HPDE6-E6E7 (cell line): ENCODE measurements around the gene NCAPH2.

Experiments used
- DNase-seq: peaks from one replicate; pipeline ENCODE4 v3.0.0; 2011; ENCODE audit warnings: missing footprints; ENCODE audit errors: extremely low spot score

NCAPH2 gene

DNA sequence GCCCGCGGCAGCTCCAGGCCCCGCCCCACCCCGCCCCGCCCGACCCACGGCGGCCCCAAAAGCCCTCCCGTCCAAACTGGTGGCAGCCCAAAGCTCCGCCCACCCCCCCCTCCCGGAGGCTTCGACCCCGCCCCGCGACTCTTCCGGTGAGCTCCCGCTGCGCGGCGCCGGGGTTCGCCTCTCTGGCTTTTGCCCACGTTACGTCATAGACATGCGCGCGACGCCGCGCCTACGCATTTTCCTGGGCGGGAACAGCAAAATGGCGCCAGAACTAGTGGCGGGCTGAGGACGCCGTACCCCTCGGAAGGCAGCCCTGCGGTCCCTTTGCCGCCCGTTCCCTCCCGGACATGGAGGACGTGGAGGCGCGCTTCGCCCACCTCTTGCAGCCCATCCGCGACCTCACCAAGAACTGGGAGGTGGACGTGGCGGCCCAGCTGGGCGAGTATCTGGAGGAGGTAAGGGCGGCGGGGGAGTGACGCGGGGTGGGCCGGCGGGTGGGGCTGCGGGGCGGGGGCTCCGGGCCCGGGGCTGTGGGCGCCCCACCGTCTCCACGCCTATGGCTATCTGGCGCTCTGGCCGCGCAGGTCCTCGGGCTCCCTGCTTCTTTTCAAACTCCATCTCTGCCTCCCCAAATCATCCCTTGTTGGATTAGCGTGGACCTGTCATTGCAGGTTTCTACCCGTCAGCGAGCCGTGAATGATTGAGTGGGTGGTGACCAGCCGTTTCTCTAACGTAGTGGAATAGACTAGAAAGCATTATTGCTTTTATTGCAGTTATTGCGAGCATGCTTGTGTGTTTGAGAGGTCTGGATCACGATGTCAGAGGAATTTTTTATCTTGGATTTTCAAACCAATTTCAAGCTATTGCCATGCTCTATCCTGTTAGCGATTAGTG is at the start of gene NCAPH2:
Gene NCAPH2 (plus strand): TSS at position 234 of the 894 bp plus-strand sequence. CDS start 114 bp downstream, at position 348.
- peak; percentile 93 for DNase-seq

GRCh38 chr22:50459016-50459415 is 49.0 kb upstream of the NCAPH2 start:
- DNase-seq, result no peak

DNA sequence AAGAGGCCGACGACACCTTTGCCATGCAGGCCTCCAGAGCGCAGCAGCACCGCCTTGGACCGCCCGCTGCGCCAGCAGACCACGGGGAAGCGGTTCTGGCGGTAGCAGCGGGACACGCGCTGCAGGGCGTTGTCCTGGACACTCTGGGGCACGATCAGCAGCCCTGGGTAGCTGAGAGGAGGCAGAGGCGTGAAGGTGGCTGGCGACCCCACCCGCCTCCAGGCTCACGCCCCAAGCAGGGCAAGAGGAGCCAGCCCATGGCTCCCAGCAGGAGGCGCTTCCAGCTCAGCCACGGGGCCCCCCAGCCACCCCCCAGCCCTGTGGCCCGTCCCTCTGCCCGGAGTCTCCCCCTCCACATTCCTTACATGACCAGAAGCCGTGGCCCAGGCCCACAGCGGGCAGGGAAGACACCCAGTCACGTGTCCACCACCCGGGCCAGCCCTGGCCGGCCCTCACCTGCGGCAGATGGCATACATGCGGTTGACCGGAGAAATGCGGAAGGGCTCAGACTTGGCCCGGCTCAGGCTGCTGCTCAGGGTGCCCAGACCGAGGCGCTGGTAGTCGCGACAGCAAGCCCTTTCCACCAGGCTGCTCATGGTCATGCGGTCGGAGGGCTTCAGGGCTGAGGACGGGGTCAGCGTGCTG is 48.4 kb upstream of the NCAPH2 start:
- DNase-seq, result no peak

DNA sequence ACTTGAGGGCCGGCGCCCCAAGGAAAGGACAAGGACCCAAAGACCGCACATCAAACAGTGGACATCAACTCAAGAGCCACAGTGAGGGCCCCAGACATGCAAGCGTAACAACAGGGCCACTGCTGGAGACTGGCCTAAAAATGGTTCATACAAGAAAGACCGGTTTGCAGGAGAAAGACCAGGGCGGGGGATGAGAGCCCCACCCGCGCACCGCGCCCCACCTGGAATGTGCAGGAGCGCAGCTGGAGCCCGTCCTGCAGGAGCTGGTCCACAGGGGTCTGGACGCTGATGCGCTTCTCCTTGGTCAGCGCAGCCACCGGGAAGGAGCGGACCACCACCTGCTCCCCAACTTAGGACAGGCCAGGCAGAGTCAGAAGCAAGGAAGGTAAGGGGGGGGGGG is 47.1 kb upstream of the NCAPH2 start:
- no peak for DNase-seq

DNA sequence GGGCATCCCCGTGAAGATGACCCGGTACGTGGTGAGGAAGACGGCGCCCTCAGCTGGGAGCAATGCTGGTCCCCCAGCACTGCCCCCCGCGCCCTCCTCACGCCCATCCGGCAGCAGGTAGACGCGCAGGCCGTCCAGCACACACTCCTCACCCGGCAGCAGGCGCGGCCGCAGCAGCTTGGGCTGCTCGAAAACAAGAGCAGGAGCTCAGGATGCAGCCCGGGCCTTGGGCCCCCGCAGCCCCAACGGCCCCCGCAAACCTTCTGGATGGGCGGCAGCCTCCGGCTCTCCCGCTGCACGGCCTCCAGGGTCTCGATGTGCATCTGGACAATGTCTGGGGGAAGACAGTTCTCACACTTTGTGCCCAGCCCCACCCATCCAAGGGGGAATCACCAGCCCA is 46.5 kb upstream of the NCAPH2 start:
- DNase-seq, result no peak

DNA sequence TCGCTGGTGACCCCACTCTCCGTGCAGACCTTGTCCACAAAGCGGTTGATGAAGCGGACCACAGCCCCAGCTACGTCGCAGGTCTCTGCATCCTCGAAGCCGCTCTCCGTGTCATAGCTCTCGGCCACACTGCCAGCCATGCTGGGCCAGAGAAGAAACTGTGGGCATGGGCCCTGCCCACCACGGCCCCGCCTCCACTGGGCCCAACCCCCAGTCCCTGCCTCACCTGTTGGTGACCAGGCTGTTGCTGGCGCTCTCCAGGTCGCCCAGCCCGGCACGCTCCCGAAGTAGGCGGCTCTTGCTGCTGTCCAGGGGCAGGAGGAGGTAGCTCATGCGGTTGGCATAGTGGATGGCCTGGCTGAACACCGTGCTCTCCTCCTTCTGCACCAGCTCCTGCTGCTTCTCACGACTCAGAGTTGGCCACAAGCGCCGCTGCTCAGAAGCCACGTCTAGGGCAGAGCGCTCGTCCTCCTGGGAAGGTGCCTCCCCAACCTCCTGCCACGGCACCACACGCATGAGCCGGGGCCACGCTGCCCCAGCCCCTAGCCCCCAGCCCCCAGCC is 46.0 kb upstream of the NCAPH2 start:
- DNase-seq, result no peak

- DNase-seq, result no peak
Observed at GRCh38 chr22:50463188-50463900, 44.7 kb upstream of the NCAPH2 start.

- no peak for DNase-seq
Observed at GRCh38 chr22:50464451-50464850, 43.6 kb upstream of the NCAPH2 start.

DNA sequence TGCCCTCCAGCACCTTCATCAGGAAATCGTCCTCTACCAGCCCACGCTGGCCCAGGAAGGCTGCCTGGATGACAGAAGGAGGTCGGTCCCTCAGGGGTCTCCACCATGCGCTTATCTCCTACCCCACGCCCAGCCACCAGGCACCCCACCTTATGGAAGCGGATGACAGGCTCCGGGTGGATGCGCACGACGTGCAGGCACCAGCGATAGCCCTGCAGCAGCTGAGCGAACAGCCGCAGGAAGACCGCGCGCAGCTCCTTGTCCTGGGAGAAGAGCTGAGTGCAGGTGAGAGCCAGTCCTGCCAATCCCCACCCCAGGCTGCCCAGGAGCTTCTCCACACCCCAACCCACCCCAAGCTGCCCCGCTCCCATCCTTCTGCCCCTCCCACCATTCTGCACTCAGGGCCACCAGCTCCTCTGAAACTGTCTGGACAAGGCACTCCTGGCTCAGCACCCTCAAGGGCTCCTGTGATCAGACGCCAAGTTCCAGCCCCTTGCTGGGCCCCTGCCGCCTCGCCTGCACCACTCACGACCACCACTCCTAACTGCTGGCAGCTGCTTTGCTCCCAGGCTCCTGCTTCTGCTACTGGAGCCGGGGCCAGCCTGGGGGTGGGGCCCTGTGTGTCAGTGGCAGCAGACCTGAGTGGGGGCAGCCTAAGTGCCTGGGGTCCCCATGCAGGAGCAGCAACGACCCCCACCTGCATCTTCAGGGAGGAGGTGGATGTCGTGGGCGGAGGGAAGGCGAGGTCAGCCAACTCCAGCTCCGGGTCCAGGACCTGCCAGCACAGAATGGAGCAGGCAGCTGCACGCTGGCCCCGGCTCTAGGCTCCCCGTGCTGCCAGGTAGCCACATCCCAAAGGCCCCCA is 42.7 kb upstream of the NCAPH2 start:
- DNase-seq, result no peak

DNA sequence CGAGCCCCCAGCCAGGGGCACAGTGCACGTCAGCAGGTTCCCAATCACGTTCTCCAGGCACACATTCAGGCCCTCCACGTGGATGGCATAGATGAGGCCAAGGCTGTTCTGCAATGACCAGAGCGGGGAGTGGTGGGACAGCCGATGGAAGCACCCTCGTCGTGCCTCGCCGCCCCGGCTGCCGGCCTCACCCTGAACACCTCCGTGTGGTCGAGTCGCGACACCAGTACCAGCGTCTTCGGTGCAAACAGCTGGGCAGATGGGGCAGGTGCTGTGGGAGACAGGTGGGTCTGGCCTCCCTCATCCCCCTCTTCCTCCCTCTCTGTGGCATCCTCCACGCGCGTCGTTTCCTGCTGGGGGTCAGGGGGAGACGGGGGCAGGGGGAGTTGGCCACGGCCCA is 40.7 kb upstream of the NCAPH2 start:
- no peak for DNase-seq

DNA sequence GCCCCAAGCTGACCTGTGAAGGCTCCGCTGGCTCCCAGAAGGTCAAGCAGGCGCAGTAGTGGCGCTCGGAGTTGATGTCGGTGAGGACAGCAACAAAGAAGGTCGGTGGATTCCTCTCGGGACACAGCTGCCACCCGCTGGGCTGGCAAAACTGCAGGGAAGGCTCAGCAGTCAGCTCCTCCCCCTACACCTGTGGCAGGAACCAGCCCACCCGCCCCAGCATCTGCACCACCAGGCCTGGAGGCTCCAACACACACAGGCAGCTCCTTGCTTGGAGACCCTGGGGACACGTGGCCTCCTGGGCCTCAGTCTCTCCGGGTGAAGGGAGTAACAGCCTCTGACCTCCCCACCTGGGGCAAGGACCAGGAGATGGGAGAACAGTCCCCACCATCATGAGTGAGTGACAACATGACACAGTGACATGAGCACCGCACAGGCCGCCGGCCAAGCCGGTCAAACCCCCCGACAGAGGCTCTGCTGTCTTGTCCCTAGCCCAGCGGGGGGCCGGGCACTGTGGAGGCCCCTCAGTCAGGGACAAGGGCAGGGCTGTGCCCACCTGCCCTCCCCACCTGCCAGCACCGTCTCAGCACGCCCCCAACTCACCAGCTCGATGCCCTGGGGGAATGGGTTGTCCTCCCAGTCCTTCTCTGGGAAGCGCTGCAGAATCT is 40.1 kb upstream of the NCAPH2 start:
- no peak for DNase-seq

GRCh38 chr22:50468626-50469025 is 39.4 kb upstream of the NCAPH2 start:
- no peak for DNase-seq

DNA sequence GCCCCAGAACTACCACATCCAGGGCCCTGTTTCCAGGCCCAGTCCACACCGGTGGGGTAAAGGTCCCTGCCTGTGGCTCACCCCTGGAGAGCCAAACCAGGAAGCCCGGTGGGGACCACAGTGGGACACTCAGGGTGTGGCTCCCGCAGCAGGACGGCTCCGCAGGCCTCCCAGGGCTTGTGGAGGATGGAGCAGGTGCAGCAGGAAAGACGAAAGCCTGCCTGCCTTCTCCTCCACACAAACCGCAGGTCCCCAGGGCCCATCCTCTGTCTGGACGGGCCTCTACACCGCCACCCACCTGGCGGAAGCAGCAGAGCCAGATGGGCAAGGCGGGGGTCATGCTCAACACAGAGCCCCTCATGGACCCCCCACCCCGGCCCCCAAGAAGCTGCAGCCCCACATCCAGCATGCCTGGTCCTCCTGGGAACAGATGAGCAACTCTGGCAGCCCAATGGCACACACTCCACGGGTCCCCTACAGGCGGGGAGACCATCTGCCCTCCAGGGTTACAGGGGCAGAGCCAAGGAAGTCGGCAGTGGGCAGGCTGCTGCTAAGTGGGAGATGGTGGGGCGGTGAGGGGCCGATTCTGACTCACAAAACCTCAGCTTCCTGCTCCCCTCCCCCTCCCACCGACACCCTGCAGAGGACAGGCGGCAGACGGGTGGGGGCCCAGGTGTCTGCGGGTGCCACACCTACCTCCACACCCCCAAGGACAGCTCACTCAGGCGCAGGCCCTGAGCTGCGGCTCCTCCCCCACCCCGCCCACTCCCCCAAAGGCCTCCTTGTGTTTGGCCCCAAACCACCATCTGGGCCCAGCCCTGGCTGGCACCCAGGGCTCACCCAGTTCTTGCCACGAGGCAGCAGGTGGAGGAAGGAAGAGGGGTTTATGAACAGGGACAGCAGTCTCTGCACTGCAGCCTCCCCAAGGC is 38.4 kb upstream of the NCAPH2 start:
- DNase-seq, result peak; percentile 66

DNA sequence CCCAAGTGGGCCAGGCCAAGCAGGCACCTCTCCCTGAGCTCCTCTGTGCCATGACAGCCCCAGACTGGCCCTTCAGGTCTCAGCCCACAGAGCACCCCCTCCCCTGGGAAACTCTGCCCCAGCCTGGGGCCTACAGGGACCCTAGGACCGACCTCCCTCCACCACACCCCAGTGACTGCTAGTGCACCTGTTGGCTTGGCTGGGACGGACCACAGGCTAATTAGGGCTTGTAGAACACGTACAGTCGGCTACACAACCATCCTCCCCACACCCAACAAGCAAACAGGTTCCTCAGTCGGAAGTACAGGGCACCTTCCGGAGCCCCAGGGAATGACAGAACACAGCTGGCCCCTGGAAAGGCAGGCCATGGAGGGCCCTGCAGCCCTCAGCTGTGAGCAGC is 37.5 kb upstream of the NCAPH2 start:
- DNase-seq, result no peak

DNA sequence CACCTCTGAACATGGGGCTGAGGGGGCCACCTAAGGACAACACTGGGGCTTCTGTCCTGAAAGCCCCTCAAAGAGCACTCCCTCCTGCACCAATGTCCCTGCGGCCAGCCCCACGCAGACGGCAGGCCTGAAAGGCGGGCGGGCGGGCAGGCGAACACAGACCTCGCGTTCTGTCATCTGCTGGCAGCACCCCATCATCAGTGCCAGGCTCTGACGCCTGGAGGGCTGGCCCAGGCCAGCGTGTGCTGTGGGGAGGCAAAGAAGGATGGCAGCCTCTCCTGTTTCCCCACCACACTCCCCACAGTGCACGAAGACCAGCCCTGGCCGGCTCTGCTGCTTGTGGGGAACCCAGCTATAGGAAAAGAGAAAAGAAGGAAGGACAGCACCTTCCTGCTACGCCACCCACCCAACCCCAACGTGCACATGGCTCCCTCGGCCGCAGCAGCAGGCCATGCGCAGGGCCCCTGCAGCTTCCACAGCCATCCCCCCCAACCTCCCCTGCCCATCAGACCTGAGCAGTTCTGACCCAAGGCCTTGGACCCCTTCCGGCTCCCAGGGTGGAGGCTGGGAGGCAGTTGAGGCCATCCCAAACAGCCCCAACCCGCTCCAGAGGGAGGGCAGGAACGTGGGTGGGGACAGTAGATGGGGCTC is 36.7 kb upstream of the NCAPH2 start:
- no peak for DNase-seq

DNA sequence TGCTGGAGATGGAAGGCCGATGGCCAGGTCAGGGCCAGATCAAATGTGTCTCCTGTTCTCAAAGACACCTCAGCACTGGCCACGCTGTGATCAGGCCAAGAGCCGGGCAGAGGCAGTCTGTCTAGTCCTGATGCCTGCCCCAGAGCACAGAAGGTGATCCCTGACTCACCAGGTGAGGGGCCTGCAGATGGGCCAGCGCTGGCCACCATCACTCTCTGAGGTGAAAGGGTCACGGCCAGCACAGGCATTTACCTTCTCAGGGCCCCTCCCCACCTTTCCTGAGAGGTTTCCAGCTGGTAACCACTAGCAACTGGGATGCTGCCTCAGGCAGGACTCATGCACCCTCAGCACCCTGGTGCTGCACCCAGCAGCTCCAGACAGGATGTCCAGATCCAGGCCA is 36.1 kb upstream of the NCAPH2 start:
- DNase-seq, result no peak

DNA sequence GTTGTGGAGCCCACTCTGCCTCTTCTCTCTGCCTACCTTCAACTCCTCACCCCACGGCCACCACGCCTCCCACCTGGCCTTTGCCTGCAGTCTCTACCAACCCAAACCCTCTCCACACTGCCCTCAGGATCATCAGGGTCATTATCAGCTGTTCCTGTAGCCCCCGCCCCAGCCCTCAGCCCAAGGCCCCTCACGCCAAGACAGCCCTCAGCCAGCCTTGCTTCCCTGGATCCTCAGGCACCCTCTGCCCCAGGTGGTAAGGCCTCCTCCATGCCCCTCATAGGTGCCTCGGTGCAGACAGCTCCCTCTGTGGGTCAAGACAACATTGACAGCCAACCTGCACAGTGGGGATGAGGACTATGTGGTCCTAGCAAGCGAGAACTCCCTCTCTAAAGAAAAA is 34.9 kb upstream of the NCAPH2 start:
- no peak for DNase-seq

DNA sequence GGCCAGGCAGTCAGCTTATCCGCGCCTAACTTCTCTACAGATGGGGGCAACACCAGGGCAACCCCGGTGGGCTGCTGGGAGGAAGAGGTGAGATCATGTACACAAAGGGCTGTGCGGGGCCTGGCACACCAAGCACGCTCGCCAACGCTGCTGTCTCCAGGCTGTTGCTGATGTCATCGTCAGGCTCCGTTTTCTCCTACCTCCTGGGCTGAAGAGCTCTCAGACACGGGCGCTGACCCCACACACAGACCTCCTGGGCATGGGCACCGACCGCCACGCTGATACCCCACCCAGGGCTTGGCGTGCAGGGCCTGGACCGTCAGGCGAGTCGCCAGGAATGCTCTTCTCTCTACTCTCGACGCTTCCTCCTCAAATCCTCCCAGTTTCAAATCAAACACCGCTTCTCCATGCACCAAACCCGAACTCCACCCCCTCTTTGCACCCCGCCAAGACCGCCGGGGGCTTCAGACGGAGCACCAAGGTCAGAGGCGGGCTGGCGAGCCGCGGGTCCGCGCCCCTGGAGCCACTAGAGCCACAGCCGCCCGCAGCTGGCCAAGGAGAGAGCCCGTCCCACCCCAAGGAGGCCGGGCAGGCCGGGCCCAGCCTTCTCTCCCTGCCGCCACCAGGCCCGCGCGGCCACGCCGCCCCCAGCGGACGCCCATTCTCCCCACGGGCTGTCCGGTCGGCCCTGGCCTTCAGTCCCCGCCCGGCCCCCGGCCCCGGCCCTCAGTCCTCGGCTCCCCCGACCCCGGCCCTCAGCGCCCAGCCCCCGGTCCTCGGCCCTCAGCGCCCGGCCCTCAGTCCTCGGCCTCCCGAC is 34.0 kb upstream of the NCAPH2 start:
- DNase-seq, result no peak
